Measurements from ENCODE around the gene TSSK2.

DNA sequence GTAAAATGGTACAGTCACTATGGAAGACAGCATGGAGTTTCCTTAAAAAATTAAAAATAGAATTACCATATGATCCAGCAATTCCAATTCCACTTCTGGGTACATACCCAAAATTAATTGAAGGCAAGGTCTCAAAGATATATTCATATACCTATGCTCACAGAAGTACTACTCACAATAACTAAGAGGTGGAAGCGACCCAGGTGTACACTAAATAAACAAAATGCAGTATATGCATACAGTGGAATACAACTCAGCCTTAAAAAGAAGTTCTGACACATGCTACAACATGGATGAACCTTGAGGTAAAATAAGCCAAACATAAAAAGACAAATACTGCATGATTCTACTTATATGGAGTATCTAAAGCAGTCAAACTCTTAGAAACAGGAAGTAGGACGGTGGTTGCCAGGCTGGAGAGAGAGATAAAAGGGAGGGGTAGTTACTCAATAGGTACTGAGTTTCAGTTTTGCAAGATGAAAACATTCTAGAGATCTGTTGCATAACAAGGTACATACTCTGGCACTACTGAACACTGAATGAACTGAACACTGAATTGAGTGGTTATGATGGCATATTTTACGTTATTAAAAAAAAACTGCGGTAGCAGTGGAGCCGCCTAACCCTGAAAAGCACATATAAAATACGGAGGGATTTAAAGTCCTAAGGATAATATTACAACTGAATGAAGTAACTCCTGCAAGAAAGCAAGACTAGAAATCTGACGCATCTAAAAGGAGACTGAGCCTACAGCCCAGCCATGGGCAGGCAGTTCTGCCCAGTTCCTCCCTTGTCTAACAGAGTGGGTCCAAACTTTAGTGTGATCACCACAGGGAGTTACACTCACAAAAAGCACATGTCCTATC, 21.7 kb upstream of the TSSK2 start:
- TF ChIP-seq, protein P1, sequence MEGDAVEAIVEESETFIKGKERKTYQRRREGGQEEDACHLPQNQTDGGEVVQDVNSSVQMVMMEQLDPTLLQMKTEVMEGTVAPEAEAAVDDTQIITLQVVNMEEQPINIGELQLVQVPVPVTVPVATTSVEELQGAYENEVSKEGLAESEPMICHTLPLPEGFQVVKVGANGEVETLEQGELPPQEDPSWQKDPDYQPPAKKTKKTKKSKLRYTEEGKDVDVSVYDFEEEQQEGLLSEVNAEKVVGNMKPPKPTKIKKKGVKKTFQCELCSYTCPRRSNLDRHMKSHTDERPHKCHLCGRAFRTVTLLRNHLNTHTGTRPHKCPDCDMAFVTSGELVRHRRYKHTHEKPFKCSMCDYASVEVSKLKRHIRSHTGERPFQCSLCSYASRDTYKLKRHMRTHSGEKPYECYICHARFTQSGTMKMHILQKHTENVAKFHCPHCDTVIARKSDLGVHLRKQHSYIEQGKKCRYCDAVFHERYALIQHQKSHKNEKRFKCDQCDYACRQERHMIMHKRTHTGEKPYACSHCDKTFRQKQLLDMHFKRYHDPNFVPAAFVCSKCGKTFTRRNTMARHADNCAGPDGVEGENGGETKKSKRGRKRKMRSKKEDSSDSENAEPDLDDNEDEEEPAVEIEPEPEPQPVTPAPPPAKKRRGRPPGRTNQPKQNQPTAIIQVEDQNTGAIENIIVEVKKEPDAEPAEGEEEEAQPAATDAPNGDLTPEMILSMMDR (optimal IDR thresholded peaks at IDR 0.05 in 1 of 3, IDR thresholded peaks at IDR 0.05 in 1 of 3, conservative IDR thresholded peaks at IDR 0.05 in 1 of 3; ENCODE audit: extremely low read depth in 1 of 3, insufficient read depth in 2 of 3, low read length in 3 of 3), result no peak
- no peak for TF ChIP-seq EZH2 (IDR thresholded peaks at IDR 0.05; ENCODE audit: low read length)

Measured in keratinocyte (primary cell).